Lung (tissue), 12 donors: ENCODE measurements around the gene PCDHA10. TPM values are rescaled to one million over a fixed set of nuclear protein-coding genes. Genes with fewer than 3 reads are reported as not detected.

Experiments
- ATAC-seq: fragments of 200-7000 bp; cut with Tn5 transposase; one replicate; pipeline ENCODE4 v1.9.1; 2020; ENCODE audit warnings: moderate number of reproducible peaks; ENCODE audit not compliant: insufficient read depth, low FRiP score
- DNase-seq, 3 donors: peaks; one replicate each; pipeline ENCODE4 v3.0.0-alpha.2; 2013 to 2017
- H3K27ac ChIP-seq, 2 donors: one replicate each; pipeline ENCODE4 v1.5.1; 2013; ENCODE audit warnings: mild to moderate bottlenecking in 2 of 2, moderate library complexity in 2 of 2, control low read depth in 1 of 2, inconsistent platforms in 1 of 2, low read depth in 1 of 2, low read length in 1 of 2
- H3K27me3 ChIP-seq, 3 donors: one replicate each; pipeline ENCODE4 v1.5.1; 2013; ENCODE audit warnings: low read length in 2 of 3; ENCODE audit not compliant: control insufficient read depth in 3 of 3, insufficient read depth in 3 of 3
- H3K36me3 ChIP-seq, 4 donors: one replicate each; pipeline ENCODE4 v1.5.1; 2013; ENCODE audit warnings: low read length in 4 of 4, mild to moderate bottlenecking in 1 of 4, moderate library complexity in 1 of 4; ENCODE audit not compliant: control insufficient read depth in 4 of 4, insufficient read depth in 4 of 4
- H3K4me1 ChIP-seq, 5 donors: one replicate each; pipeline ENCODE4 v1.5.1; 2013; ENCODE audit warnings: low read length in 5 of 5, mild to moderate bottlenecking in 2 of 5, moderate library complexity in 1 of 5; ENCODE audit not compliant: control insufficient read depth in 5 of 5, insufficient read depth in 5 of 5
- H3K4me3 ChIP-seq: one replicate; pipeline ENCODE4 v1.5.1; 2013; ENCODE audit warnings: mild to moderate bottlenecking, control low read depth, moderate library complexity
- H3K9ac ChIP-seq, 2 donors: one replicate each; pipeline ENCODE4 v1.5.1; 2013; ENCODE audit warnings: low read length in 2 of 2, control low read depth in 1 of 2; ENCODE audit not compliant: insufficient read depth in 1 of 2
- H3K9me3 ChIP-seq, 4 donors: one replicate each; pipeline ENCODE4 v1.5.1; 2013; ENCODE audit warnings: low read length in 3 of 4, mild to moderate bottlenecking in 1 of 4, moderate library complexity in 1 of 4; ENCODE audit not compliant: control insufficient read depth in 4 of 4, insufficient read depth in 3 of 4
- WGBS, 2 donors: extraction: QIAGEN DNeasy Blood & Tissue Kit; methylation state at CpG; one replicate each; pipeline ENCODE4 v1.1.7; 2013; 5-methylcytosine and 5-hydroxymethylcytosine counted together
- polyA plus RNA-seq, 2 donors: library from polyadenylated mRNA; stranded (reverse); fragments of 200-250 nt; gene quantifications; one replicate each; pipeline ENCODE4 v1.2.1, GENCODE V29; 2013
- total RNA-seq, 2 donors: library from RNA; depleted of rRNA in 1 of 2; stranded (reverse); fragments of >200 nt in 1 of 2; gene quantifications; one replicate each; pipeline ENCODE4 v1.2.1, GENCODE V29; 2014 to 2021
- TF ChIP-seq, protein P1 (sequence below): IDR thresholded peaks from 2 replicates; pipeline ENCODE4 v1.5.1; 2012; ENCODE audit warnings: mild to moderate bottlenecking; ENCODE audit errors: control extremely low read depth, extremely low read depth
- donor health status: control.
- donor health status: control.
- donor health status: Bipolar disorder and iron deficiency.
- donor health status: healthy.
- donor health status: DM: yes; HTN: yes; CAD: no.

The PCDHA10 gene
- total and polyA plus RNA-seq, 4 donors, result 0.02 to 1.6 (median 0.30) TPM

DNA sequence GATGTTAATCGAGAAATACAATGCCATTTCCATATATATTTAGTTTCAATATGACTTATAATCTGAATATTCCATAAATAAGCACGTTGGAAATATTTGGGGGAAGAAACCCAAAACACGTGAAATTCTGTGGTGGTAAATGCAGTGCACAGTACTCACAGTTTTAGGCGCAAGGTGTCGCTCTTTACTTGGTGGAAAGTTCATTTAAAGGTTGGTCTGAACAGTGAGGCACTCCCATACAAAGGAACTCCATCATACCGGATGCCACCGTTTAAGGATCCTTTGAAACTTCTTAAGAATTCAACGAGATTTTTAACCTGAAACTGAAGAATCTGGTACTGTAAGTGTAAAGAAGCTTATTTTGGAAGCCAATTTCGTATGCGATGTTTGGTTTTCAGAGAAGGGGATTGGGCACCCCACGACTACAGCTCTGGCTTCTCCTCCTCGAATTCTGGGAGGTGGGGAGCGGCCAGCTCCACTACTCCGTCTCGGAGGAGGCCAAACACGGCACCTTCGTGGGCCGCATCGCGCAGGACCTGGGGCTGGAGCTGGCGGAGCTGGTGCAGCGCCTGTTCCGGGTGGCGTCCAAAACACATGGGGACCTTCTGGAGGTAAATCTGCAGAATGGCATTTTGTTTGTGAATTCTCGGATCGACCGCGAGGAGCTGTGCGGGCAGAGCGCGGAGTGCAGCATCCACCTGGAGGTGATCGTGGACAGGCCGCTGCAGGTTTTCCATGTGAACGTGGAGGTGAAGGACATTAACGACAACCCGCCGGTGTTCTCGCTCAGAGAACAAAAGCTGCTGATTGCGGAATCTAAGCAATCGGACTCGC lies 13.2 kb downstream of the PCDHA10 start, which contains the start of gene PCDHA11:
Gene PCDHA11 (plus strand): TSS at position 237 of the 834 bp plus-strand sequence. CDS start 147 bp downstream, at position 384.
- Histone ChIP-seq H3K9ac (no peak within 1 kb of the TSS), H3K27ac (no peak within 1 kb of the TSS), H3K9me3 (peaks cover 0 to 26% (median 3%) of the 10 kb centered on the region in 4 donors), H3K4me1 (peaks cover 0 to 1% (median 0%) of the 10 kb centered on the region in 5 donors), H3K27me3 (peaks cover 0 to 6% (median 0%) of the 10 kb centered on the region in 3 donors), H3K36me3 (no peaks in the 10 kb centered on the region), H3K4me3 (no peak within 1 kb of the TSS)
- TF ChIP-seq, protein P1, sequence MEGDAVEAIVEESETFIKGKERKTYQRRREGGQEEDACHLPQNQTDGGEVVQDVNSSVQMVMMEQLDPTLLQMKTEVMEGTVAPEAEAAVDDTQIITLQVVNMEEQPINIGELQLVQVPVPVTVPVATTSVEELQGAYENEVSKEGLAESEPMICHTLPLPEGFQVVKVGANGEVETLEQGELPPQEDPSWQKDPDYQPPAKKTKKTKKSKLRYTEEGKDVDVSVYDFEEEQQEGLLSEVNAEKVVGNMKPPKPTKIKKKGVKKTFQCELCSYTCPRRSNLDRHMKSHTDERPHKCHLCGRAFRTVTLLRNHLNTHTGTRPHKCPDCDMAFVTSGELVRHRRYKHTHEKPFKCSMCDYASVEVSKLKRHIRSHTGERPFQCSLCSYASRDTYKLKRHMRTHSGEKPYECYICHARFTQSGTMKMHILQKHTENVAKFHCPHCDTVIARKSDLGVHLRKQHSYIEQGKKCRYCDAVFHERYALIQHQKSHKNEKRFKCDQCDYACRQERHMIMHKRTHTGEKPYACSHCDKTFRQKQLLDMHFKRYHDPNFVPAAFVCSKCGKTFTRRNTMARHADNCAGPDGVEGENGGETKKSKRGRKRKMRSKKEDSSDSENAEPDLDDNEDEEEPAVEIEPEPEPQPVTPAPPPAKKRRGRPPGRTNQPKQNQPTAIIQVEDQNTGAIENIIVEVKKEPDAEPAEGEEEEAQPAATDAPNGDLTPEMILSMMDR, result no peak
- WGBS, 2 donors, result 15% methylated on average over 41 of the region's 41 CpGs
- DNase-seq (peak in 2 of 3 donors; percentile 23 to 29), ATAC-seq (no peak)

DNA sequence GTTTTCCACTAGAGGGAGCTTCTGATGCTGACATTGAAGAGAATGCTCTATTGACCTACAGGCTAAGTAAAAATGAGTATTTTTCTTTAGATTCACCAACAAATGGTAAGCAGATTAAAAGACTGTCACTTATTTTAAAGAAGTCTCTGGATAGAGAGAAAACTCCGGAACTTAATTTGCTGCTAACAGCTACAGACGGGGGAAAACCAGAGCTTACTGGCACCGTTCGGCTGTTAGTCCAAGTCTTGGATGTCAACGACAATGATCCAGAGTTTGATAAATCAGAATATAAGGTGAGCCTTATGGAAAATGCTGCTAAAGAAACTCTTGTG lies 13.8 kb downstream of the PCDHA10 start:
- DNase-seq, result no peak
- H3K9me3 ChIP-seq, result peaks cover 0 to 26% (median 3%) of the 10 kb centered on the region in 4 donors
- no peak overlapping the region for H3K9ac ChIP-seq
- TF ChIP-seq, protein P1, result no peak
- H3K27me3 ChIP-seq, result peaks cover 0 to 6% (median 0%) of the 10 kb centered on the region in 3 donors
- ATAC-seq, result no peak
- H3K4me1 ChIP-seq, result peaks cover 0 to 1% (median 0%) of the 10 kb centered on the region in 5 donors
- no peak overlapping the region for H3K27ac ChIP-seq
- WGBS, 2 donors, result 55 to 62% methylated on average over 5 of the region's 5 CpGs
- H3K36me3 ChIP-seq, result no peaks in the 10 kb centered on the region
- no peak overlapping the region for H3K4me3 ChIP-seq

DNA sequence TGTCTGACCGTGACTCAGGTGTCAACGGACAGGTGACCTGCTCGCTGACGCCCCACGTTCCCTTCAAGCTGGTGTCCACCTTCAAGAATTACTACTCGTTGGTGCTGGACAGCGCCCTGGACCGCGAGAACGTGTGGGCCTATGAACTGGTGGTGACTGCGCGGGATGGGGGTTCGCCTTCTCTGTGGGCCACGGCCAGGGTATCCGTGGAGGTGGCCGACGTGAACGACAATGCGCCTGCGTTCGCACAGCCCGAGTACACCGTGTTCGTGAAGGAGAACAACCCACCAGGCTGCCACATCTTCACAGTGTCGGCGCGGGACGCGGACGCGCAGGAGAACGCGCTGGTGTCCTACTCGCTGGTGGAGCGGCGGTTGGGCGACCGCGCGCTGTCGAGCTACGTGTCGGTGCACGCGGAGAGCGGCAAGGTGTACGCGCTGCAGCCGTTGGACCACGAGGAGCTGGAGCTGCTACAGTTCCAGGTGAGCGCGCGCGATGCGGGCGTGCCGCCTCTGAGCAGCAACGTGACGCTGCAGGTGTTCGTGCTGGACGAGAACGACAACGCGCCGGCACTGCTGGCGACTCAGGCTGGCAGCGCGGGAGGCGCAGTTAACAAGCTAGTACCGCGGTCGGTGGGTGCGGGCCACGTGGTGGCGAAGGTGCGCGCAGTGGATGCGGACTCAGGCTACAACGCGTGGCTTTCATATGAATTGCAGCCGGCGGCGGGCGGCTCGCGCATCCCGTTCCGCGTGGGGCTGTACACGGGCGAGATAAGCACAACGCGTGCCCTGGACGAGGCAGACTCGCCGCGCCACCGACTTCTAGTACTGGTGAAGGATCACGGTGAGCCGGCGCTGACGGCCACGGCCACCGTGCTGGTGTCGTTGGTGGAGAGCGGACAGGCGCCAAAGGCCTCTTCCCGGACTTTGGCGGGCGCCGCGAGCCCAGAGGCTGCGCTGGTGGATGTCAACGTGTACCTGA lies 14.8 kb downstream of the PCDHA10 start:
- H3K36me3 ChIP-seq, result no peaks in the 10 kb centered on the region
- H3K9me3 ChIP-seq, result peaks cover 0 to 29% (median 3%) of the 10 kb centered on the region in 4 donors
- no peak overlapping the region for H3K27ac ChIP-seq
- WGBS, 2 donors, result 46 to 52% methylated on average over 112 to 114 of the region's 114 CpGs
- ATAC-seq (no peak), DNase-seq (no peak)
- TF ChIP-seq, protein P1, result no peak
- H3K27me3 ChIP-seq, result peaks cover 0 to 6% (median 0%) of the 10 kb centered on the region in 3 donors
- H3K4me3 ChIP-seq, result no peak overlapping the region
- H3K9ac ChIP-seq, result no peak overlapping the region
- peaks cover 0 to 1% (median 0%) of the 10 kb centered on the region in 5 donors for H3K4me1 ChIP-seq
